Measurements from ENCODE around the gene TCAP. TPM values are rescaled to one million over a fixed set of nuclear protein-coding genes. Genes with fewer than 3 reads are reported as not detected.

Gene TCAP
- total and polyA plus RNA-seq, 12 donors = 2,452 to 6,290 (median 4,242) TPM

GRCh38 chr17:39674179-39674578 is 9.0 kb downstream of the TCAP start:
- ATAC-seq (no peak), DNase-seq (no peak)
- Histone ChIP-seq H3K27me3 (peaks cover 0 to 23% (median 3%) of the 10 kb centered on the region in 7 donors), H3K36me3 (peaks cover 0 to 3% (median 0%) of the 10 kb centered on the region in 9 donors), H3K4me1 (peaks cover 42 to 88% (median 59%) of the 10 kb centered on the region in 9 donors), H3K4me3 (no peak overlapping the region), H3K9me3 (no peaks in the 10 kb centered on the region), H3K27ac (peak overlapping the region in 8 of 10 donors; percentile 61 to 95 (median 88))
- intact Hi-C loops (cut with DNase I) = loop anchor here in 6 of 10 donors (5.0 to 10.0 kb wide), 5 partner anchors 37 to 58 kb away; partner anchors contain the start of genes MIEN1 (in 1 of the 6), PPP1R1B (in 1 of the 6) and STARD3 (in 1 of the 6)
- no peak for TF ChIP-seq CTCF (IDR thresholded peaks at IDR 0.05)
- WGBS, 2 donors = 79 to 82% methylated on average over 5 of the region's 5 CpGs

GRCh38 chr17:39674702-39675389 is 9.7 kb downstream of the TCAP start:
- H3K27ac ChIP-seq = peak overlapping the region; percentile 61 to 95 (median 88)
- intact Hi-C loops (cut with DNase I) = loop anchor here in 6 of 10 donors (5.0 to 10.0 kb wide), 5 partner anchors 38 to 57 kb away; partner anchors contain the start of genes MIEN1 (in 1 of the 6), PPP1R1B (in 1 of the 6) and STARD3 (in 1 of the 6)
- ATAC-seq (peak; percentile 6 to 41 (median 20)), DNase-seq (peak in 1 of 2 donors; percentile 72)
- peaks cover 0 to 3% (median 0%) of the 10 kb centered on the region in 9 donors for H3K36me3 ChIP-seq
- 16 to 29% methylated on average over 11 of the region's 11 CpGs for WGBS, 2 donors
- no peak for TF ChIP-seq CTCF (IDR thresholded peaks at IDR 0.05)
- no peak overlapping the region for H3K4me3 ChIP-seq
- peaks cover 0 to 16% (median 0%) of the 10 kb centered on the region in 7 donors for H3K27me3 ChIP-seq
- H3K4me1 ChIP-seq = peaks cover 47 to 88% (median 66%) of the 10 kb centered on the region in 9 donors
- H3K9me3 ChIP-seq = no peaks in the 10 kb centered on the region

GRCh38 chr17:39675390-39676082 is 10.4 kb downstream of the TCAP start:
- 61 to 66% methylated on average over 10 of the region's 10 CpGs for WGBS, 2 donors
- ATAC-seq = no peak
- H3K27me3 ChIP-seq = peaks cover 0 to 9% (median 0%) of the 10 kb centered on the region in 7 donors
- intact Hi-C loops (cut with DNase I) = loop anchor here in 1 of 10 donors (10.0 kb wide), 1 partner anchor 51 kb away; the partner anchor contains the start of gene PPP1R1B
- H3K27ac ChIP-seq = peak overlapping the region; percentile 61 to 95 (median 88)
- TF ChIP-seq CTCF (IDR thresholded peaks at IDR 0.05) = no peak
- H3K36me3 ChIP-seq = peaks cover 0 to 9% (median 0%) of the 10 kb centered on the region in 9 donors
- no peak for DNase-seq
- peaks cover 47 to 88% (median 73%) of the 10 kb centered on the region in 9 donors for H3K4me1 ChIP-seq
- no peaks in the 10 kb centered on the region for H3K9me3 ChIP-seq
- no peak overlapping the region for H3K4me3 ChIP-seq

DNA sequence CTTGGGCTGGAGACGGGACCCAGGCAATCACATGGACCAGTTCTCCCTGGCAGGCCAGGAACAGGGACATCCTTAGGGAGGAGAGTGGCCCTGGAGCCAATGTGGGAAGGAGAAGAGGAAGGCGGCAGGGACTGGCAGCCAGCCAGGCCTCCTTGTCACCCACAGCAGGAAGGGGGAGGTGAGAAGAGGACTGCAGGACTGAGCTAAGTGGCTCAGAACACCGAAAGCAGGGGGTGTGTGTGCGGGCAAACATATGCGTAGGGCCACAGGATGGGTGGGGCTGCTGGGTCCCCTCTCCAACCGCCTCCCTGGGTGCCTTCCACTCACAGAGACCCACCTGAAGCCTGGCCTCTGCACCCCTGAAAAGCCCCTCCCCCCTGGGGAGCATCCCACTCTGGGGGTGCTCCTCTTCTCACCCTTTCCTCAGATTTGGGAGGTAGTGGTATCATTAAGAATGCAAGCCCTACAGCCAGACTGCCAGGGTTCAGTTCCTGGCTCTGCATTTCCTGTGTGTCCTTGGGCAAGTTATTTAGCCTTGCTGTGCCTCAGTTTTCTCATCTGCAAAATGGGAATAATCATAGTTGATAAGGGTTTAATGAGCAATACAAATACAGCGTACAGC is 11.2 kb downstream of the TCAP start:
- intact Hi-C loops (cut with DNase I) = loop anchor here in 1 of 10 donors (10.0 kb wide), 1 partner anchor 52 kb away; the partner anchor contains the start of gene PPP1R1B
- H3K27me3 ChIP-seq = peaks cover 0 to 3% (median 0%) of the 10 kb centered on the region in 7 donors
- peaks cover 42 to 85% (median 65%) of the 10 kb centered on the region in 9 donors for H3K4me1 ChIP-seq
- DNase-seq = peak; percentile 69 to 78
- ATAC-seq = peak; percentile 9 to 48 (median 34)
- no peak for TF ChIP-seq CTCF (IDR thresholded peaks at IDR 0.05)
- H3K27ac ChIP-seq = peak overlapping the region; percentile 61 to 95 (median 88)
- H3K4me3 ChIP-seq = no peak overlapping the region
- H3K36me3 ChIP-seq = peaks cover 0 to 16% (median 0%) of the 10 kb centered on the region in 9 donors
- no peaks in the 10 kb centered on the region for H3K9me3 ChIP-seq
- WGBS, 2 donors = 24 to 30% methylated on average over 7 of the region's 7 CpGs
